HG03280 (cell line): ENCODE data around the gene FNTB.

Source experiments
- ATAC-seq: cut with Tn5 transposase; IDR thresholded peaks from one replicate; pipeline ENCODE4 v1.9.1; 2021; ENCODE audit warnings: mild to moderate bottlenecking, moderate library complexity; ENCODE audit not compliant: unreplicated experiment

The FNTB gene, protein sequence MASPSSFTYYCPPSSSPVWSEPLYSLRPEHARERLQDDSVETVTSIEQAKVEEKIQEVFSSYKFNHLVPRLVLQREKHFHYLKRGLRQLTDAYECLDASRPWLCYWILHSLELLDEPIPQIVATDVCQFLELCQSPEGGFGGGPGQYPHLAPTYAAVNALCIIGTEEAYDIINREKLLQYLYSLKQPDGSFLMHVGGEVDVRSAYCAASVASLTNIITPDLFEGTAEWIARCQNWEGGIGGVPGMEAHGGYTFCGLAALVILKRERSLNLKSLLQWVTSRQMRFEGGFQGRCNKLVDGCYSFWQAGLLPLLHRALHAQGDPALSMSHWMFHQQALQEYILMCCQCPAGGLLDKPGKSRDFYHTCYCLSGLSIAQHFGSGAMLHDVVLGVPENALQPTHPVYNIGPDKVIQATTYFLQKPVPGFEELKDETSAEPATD

DNA sequence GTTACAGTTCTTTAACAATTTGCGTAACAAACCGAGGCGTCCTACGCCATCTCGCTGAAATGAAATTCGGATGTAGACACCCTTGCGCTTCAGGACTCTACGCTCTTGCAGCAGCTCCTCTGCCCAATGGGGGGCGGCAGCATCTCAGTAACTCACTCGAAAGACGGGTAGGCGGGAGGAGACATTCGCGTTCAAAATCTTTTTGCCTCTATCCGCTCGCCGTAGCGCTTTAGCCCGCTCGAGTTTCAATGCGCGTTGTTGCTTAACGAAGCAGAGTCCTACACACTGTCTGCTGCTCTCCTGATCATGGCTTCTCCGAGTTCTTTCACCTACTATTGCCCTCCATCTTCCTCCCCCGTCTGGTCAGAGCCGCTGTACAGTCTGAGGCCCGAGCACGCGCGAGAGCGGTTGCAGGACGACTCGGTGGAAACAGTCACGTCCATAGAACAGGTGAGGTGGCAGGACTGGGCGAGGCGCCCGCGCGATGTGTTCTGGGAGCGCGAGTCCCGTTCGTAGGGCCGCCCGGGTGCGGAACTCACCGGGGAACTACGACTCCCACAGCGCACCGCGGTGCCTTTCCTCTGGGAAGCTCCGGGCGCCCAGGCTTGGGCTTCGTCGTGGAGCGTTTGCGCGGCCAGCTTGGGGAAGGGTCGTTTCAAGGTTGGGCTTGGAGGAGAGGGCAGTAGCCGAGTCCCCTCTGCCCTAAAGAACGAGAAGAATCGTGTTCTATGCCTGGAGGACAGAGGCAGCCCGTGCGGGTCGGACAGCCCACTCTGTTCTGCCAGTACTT lies at the start of gene FNTB:
Gene FNTB (plus strand): TSS at position 248 of the 790 bp plus-strand sequence. CDS start 59 bp downstream, at position 307.
- ATAC-seq: peak; percentile 91

DNA sequence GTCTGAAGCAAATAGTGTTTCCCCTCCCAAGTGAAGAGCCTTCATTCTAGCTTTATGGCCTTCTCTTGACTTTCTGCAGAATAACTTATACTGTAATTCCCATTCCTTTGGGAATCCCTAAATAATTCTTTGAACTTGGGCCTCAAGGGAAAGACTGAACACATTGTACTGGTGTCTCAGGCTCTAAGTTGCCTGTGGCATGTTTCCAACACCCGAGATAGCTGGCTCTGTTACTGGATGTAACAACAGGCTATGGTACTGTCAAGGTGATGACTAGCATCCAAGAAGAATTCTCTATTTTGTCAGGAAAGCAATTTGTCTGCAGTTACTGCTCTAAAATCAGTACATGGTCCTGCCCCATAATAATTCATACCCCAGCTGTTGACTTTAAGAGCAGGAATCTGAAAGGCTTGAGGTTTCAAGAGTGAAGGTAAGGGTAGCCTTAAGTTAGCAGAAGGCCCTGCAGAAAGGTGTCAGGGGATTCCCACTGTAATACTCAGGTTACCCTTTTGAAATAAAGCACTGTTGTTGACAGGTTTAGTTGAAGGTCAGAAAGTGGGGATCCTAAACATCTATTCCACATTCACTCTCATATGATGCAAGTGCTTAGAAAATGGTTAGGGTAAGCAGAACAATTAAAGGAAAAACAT lies 49.4 kb upstream of the FNTB start:
- no peak for ATAC-seq

DNA sequence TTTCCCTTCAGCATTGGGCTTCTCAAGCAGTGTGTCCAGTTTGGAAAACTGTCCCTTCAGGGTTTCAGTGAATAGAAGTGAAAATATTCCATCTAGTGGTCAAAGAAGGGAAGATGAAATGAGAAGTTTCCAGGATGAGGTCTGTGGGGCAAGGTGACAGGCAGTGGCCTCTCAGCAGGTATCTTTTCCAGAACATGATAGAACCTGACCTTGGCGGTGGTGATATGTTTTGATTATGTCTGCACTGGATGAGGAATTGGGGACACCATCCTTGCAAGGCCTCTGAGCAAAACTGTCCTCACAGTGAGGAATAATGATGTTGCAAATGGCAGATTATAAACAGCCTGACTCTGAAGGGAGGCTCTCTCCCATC lies 48.9 kb upstream of the FNTB start:
- ATAC-seq: no peak

DNA sequence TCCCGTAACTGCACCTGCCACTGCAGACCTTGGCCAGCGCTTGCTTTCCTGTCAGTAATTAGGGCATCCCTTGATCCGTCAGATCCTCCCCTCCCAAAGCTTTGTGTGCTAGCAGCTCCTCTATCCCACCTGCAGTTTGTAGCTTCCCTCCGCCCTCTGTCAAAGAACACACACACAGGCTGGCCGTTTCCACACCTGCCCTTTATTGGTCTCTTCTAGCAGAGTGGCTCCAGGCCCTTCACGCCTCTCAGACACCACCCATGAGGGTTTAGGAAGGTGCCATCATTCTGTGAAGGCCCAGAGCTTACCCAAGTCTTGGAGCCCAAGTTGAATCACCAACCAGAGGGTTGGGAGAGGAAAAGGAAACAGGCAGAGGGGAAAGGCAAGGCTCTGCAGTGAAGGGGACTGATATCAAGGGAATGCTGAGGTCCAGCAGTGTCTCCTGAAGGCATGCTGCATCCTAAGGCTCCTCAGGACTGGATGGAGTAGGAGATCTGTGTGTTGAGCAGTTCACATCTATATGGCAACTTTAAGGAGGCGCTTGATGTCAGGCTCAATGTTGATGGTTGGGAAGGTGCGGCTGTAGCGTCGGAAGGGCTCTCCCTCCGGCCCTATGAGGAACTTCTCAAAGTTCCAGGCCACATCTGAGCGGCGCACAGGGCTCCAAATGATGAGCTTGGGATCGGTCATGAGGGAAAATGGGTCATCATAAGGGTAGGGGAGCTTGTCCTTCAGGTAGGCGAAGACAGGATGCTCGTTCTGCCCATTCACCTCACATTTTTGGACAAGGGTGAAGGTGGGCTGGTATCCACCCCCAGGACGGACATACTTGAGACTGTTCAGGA lies 47.5 kb upstream of the FNTB start:
- ATAC-seq: no peak

DNA sequence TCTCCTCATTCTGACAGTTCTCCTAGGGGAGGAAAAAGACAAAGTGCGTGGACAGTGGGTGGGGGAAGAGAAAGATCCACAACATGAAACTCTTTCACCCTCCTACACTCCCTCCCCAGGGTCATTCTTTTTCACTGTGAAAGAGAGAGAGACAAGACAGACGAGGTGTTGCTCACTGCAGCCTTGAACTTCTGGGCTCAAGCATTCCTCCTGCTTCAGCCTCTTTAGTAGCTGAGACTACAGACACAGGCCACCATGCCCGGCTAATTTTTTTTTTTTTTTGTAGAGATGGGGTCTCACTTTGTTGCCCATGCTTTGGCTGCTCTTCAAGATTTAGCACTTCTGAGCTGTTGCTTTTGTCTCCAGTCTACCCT lies 46.9 kb upstream of the FNTB start:
- no peak for ATAC-seq

DNA sequence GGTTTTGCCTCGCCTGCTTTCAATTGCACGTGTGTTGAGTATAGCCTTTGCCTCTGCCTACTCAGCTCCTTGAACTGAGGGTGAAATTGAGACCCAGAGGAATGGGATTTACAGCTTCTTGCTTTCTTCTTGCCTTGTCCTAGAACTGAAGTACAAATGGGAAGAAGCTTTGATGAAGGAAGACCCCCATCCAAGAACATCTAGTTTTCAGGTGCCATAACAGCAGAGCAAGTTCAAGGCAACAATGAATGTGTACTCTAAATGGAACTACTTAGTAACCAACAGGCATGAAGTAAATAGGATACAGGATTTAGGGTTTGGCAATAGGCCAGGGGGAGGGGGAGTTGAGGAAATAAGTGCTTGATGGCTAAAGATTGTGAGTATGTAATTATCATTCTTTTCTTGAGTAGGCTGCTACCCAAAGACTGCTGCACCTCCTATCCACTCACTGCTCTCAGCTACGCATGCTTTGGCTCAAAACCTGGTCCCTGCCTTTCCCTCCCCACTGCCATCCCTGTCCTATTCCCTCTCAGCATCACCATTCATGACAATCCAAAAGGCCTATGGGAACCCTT lies 46.3 kb upstream of the FNTB start:
- no peak for ATAC-seq

DNA sequence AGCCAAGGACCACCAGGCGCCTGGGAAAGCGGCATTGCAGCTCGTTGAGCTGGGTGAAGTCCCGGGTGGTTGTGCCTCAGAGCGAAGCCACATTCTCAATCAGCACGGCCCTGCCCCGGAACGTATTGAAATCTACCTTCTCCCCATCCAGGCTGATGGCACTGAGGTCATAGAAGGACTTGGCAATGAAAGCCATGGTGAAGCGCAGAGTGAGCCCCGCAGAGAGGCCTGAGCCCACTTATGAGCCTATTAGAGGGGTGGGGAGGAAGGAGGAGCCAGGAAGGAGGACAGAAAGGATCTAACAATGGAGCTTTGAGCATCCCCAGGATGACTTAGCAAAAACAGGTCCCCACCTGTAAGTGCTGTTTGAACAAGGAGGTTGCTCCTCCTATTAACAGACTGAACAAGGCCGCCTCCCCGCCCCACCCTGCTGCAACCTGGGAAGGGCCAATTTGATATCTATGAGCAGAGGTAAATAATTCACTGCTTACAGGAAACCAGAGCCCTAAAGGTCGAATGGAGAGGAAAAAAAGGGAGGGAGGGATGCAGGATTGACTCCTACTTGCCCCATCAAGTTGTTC lies 44.1 kb upstream of the FNTB start, which contains the start of gene GPX2:
Gene GPX2 (minus strand): TSS at position 215 of the 581 bp plus-strand sequence. CDS start 19 bp downstream, at position 196.
- no peak for ATAC-seq

DNA sequence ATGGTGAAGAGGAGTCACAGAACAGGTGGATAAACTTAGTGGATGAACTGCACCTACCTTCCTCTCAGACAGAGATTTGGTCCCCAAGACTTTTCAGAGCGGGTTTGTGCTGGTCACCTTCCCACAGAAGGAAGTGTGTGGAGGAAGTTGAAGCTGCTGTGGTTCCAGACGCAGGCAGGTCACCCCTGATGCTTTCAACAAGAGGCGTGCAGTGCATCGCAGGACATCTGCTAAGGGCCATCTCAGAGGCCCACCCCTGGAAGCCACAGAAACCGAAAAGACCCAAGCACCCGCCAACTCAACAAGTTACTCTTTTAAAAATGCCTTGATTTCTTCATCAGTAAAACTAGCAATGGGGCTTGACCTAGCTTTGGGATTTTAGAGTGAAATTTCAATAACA lies 43.1 kb upstream of the FNTB start:
- no peak for ATAC-seq

DNA sequence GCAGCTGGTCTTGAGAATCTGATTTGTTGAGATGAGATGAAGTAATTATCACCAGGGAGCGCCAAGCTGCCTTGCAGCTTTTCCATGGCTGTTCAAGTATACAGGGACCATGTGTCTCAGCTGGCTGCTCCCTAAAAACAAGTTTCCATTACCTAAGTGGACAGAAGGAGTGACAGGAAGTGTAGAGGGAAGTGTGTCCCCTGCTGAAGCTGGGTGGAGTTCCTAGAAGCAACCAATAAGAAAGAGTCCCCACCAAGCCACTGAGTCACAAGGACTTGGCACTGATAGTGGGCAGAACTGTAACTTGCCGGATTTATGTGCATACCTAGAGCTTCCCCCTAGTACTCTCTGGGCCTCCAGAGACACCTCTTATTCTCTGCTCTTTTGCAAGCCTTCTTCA lies 42.7 kb upstream of the FNTB start:
- ATAC-seq: no peak

DNA sequence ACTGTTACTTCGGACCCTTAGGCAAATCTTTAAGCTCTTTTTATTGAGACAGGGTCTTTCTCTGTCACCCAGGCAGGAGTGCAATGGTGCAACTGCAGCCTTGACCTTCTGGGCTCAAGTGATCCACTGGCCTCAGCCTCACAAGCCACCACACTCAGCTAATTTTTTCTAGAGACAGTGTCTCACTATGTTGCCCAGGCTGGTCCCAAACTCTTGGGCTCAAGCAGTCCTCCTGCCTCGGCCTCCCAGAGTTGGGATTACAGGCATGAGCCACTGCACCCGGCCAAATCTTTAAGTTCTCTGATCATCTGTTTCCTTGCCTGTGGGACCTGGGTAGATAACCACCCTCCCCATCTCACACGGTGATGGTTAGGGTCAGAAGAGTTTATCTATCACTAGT lies 41.8 kb upstream of the FNTB start:
- ATAC-seq: no peak

DNA sequence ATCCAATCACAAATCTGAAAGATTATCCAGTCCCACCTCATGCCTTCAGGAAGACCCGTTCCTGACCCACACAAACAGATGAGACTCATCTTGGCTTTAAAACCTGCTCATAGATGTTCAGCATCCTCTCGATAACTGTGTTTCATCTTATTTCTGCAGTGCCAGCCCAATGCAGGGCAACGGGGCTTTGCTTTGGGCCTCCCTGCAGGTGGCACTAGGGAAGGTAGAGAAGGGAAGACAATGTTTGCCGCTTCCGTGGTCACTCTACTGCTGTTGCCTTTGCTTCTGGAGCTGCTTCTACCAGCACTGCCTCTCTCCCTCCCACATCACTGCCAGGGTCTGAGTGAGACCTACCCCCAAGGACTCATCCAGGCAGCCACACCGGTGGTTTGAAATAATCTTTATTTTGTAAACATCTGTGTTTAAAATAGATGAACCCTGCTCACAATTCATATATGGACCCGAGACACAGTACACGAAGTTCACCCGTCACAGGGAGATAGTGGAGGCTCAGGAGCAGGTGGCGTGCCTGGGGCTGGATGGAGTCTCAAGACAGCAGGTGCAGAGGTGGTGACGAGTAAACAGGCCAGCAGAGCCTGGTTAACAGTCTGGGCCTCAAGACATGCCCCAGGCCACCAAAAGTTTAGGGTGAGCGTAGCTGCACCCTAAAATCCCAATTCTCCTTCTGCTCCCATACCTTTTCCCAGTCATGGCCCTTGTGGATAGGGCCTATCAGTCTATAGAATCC lies 41.1 kb upstream of the FNTB start:
- ATAC-seq: no peak

DNA sequence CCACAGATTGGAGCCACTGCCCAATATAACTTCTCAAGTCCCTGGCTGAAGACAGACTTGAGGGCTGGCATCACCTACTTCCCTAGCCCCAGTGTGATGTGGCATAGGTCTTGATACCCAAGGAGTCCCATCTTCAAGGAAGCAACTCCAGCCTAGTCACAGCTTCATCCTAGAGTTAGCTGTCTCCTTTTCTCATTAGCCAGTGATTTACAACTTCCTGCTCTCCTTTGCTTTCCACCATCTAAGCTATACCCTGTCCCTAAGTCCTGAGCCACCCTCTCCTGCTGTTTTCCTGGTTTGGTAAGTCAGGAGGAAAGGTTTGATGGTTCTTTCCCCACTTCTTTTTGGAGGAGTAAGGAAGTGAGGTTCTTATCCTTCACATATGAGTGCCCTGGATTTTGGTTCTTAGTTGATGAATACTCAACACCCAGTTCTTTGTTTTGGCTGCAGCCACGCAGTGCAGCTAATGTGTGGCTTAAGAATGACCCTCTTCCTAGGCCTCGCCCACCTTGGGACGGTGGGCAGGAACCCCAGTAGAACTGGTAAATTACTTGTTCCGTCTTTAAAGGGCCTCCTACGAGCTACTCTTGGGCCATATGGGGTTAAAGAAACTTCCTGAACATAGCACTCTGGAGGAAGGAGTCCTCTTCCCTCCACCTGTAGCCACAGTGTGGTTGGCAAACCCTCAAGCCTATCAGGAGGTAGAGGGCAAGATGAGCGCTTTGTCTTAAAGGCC lies 40.2 kb upstream of the FNTB start:
- ATAC-seq: no peak

DNA sequence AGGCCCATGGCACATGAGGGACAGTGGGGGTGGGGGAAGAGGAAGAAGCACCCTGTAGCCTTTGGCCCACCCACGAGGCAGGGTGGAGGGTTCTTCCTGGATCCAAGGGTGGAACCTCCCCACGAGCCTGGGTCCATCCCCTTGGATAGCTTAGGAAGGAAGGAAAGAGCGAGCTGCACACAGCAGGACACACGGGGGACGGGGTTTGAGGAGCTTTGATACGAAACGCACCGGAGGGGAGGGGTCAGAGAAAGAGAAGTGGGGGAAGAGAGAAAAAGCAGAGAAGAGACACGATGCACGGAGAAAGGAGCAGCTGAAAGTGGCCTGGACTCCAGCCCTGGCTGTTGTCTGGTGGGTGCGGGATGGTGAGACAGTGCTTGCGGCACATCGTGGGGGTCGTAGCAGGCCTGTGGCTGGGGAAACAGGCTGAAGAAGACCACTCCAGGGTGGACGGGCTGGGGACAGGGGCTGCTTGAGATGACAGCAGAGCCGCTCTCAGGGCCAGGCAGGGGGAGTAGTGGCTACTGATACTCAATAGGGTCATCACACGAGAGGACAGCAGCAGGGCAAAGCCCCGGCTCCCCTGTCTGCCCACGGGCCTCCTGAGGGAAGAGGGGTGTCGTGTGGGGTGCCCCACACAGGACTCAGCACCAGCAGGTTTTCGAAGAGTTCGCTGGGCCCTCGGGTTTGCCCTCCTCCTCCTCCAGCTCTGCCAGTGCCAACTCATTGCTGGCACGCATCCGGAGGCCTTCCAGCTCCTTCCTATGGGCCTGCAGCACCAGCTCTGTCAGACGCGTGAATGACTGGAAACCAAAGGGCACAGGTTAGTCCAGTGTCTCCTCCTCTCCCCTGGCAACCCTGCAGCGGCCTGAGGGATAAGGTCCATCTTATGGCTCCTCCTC lies 38.7 kb upstream of the FNTB start:
- ATAC-seq: no peak

DNA sequence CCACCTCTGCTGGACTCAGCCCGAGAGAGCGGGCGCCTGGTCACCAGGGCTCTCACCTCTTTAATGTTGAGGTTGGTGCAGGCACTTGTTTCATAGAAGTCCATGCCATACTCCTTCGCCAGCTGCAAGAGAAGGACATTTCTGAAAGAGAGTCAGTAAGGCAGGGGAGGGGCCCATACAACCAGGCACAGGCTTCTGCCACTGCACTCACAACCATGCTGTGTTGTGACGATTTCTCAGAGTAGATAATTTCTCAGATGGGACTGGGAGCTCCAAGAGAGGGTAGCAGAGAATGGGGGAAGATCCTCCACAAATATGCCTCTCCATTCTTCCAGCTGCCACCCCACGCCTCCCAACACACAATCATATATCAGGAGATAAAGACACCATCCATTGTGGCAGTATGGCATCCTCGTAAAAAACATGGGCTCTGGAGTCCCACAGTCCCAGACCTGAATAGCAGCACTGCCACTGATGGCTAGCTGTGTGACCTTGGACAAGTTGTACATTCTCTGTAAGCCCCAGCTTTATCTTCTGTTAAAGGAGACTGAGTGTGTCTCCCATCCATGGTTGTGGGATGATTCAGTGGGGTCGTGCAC lies 38.0 kb upstream of the FNTB start:
- ATAC-seq: no peak

DNA sequence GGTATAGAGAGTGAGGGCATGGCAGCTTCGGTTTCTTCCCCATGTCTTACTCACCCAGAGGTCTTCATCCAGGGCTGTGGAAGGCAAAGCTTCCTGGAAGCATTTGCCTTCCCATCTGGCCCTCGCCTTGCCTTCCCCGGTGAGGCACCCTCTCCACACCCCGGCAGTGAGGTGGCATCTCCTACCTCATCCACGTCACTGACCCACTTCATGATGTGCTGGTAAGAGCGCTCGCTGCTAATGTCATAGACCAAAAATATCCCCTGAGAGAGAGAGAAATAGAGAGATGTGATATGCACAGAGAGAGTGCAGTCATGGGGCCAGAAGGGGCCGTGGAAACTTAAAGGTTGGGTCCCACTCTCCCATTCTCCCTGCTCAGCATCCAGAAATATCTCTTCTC lies 35.8 kb upstream of the FNTB start:
- ATAC-seq: no peak

DNA sequence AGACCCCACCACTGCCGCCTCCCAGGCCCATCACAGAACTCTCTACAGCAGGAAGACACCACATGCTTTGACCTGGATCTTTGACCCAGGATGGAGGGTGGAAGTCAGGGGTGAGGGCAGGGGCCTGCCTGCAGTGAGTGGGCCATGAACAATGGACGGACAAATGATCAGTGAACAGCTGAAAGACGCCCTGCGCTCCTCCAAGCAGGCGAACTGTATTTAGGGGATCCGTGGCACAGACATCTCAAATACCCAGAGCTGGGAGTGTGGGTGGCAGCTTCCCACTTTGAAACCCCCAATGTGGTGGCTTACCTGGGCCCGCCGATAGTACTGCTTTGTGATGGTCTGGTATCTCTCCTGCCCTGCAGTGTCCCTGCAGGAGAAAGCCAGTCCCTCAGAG lies 35.4 kb upstream of the FNTB start:
- no peak for ATAC-seq

DNA sequence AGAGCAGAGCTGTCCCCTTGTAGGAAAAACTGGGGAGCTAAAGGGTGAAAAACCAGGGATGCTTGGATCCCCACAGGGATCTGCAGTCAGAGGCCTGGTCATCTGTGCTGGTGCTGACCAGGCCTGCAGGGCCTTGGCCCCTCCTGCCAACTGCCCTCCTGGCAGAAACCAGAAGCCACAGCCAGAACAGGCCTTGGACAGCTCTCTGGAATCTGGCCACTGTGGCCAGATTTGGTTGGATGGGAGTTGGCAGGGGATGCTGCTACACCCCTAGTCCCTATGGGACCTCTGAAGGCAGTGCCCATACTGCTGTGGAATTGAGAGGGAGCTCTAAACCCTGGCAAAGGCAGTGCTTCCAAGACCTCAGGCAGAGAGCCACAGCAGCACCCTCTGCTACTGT lies 35.0 kb upstream of the FNTB start:
- no peak for ATAC-seq
